HG02759 (cell line): ENCODE measurements around the gene BAG5.
"Not testable (repeated sequence)": the region's sequence is repeated elsewhere in the genome, so short reads cannot be mapped to it uniquely, and the experiment has no call there.

ENCODE experiments used
- ATAC-seq: cut with Tn5 transposase; IDR thresholded peaks from one replicate; pipeline ENCODE4 v1.9.1; 2021; ENCODE audit warnings: mild to moderate bottlenecking, moderate library complexity; ENCODE audit not compliant: unreplicated experiment

Gene BAG5

GRCh38 chr14:103525430-103526246 is 36.8 kb downstream of the BAG5 start:
- not testable (repeated sequence) for ATAC-seq

- no peak for ATAC-seq
Measured at GRCh38 chr14:103524002-103524935, 38.2 kb downstream of the BAG5 start.

DNA sequence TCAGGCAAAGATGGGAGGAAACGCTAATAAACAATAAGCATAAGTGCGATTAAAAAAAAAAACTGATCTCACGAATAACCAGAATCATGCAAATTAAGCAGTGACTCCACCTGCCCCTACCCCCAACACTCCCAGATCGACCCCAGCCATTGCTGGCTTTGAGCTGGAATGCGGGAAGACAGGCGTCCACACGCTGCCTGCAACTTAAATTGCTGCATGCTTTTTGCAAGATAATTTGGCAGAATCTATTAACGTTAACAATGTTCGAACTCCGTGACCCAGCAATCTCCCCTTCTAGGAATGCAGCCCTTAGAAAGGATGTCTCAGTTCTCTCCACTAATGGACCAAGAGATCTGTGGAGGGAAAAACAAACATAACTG is 38.9 kb downstream of the BAG5 start:
- no peak for ATAC-seq

DNA sequence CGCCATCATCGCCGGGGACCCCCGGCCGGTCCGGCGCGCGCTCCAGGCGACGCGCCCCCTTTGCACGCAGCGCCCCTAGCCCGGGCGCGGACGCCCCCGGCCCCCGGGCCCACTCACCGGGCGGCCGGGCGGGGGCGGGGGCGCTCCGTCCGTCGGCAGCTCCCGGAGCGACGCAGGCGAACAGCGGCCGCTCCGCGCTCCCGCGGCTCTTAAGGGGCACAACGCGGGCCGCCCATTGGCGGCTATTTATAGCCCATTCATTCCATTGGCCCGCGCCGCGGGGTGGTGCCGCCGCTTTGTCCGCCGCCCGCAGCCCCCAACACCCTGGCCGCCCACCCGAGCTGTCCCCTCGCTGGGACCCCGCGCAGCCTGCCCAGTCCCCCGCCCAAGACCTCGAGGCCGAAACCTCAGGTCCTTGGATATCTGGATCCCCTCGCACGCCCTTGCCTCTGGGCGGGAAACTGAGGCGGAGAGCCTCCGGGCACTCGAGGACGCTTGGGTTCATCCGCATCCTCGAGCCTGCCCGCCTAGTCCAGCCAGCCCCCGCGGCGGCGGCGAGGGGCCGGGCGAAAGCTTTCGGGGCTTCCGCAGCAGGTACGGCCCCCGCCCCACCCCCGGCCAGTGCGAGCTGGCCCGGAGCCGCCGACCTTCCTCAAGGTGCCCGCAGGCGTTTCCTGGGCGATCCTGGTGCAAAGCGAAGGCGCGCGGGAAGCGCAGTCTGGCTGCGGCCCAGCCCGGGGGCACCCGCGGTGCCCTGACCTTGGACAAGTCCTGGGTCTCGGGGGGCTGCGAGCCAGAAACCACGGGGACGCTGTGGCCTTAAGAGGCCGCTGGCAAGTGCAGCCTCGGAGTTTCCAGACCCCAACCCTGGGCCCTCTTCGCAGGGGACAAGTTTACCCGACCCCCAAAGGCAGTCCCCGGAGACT is 39.5 kb downstream of the BAG5 start, which contains the start of gene CKB:
Gene CKB, minus strand, starts transcription at position 182 of the 926 bp plus-strand sequence. CDS start 337 bp downstream, outside the sequence.
- no peak for ATAC-seq

GRCh38 chr14:103521951-103522563 is 40.4 kb downstream of the BAG5 start:
- no peak for ATAC-seq

DNA sequence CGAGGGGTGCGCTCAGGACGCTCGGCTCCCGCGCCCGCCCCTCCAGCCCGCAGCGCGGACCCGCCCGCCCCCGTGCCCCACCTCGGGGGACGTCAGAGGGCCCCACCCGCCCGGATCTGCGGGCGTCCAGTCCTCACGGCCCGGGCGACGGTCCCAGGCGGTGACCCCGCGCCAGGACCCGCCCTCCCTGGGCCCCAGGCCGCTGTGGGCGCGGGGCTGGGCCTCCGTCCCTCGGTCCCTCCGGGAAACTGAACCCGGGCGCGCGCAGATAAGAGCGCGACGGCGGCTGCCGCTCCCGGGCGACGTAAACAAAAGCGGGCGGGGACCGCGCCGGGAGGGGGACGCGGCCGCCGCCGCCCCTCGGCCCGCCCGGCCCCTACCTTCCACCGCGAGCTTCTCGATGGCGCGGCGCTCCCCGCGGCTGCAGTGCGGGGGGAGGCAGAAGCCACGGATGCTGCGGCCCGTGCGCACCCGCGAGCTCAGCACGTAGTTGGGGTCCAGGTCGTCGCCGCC is 41.0 kb downstream of the BAG5 start:
- ATAC-seq: no peak

- no peak for ATAC-seq
Measured at GRCh38 chr14:103520657-103521437, 41.6 kb downstream of the BAG5 start.

DNA sequence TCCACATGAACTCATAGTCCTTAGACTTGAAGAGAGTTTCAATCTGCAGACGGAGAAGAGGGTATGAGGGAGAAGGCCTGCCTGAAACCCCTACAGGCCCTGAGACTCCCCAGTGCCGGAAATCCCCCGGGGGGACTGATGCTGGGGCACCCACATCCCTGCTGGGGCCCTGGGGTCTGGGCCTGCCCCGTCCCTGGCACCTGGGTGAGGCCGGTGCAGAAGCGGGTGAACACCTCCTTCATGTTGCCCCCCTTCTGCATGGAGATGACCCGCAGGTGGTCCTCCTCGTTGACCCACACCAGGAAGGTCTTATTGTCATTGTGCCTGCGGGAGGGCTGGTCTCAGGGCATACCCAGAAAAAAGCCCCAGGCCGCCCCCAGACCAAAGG is 42.2 kb downstream of the BAG5 start:
- ATAC-seq: no peak

DNA sequence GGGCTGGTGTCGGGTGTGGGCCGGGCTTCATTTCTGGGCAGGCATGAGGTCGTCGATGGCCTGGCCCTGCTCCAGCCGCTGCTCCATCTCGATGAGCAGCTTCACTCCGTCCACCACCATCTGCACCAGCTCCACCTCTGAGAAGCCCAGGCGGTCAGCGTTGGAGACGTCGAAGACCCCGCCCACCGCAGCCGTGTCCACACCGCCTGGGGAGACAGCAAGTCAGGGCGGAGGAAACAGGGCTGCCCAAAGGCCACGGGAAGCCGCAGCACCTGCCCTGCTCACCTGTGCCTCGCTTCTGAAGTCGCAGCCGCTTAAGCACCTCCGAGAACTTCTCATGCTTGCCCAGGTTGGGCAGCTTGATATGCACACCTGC is 42.6 kb downstream of the BAG5 start:
- ATAC-seq: no peak

DNA sequence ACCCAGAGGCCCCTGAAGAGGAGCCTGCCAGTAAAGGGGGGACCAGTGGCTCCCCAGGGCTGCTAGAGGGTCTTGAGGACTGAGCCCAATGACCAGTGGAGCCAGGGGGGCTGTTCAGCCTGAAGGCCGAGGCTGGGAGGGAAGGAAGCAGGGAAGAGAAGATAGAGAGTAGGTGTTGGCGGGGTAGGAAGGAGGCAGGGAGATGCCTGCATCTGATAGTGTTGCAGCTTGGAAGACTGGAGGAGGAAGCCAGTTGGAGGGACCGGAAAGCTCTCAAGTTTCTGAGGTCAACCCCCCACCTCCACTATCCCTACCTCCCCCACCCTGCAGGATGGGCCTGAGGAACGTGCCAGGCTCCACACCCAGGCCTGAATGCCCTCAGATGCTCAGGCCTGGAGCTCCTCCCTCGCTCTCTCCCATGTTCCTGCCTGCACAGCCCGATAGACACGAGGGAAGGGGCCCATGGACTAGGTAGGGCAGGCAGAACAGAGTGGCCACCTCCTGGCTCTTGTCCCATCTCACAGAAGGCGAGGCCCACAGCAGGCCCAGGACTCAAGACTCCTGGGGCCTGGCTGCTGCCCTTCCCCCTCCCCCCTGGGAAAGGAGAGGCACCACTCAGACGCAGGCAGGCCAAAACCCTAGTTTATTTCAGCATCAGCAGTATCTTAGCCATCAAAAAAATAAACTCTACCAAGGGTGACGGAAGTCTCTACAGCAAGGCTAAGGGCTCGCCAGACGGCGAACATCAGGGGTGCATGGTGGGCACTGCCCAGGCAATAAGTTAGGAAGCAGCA is 43.2 kb downstream of the BAG5 start:
- no peak for ATAC-seq

- ATAC-seq: no peak
Measured at GRCh38 chr14:103518422-103519042, 43.9 kb downstream of the BAG5 start.

GRCh38 chr14:103517721-103518421 is 44.6 kb downstream of the BAG5 start:
- no peak for ATAC-seq

DNA sequence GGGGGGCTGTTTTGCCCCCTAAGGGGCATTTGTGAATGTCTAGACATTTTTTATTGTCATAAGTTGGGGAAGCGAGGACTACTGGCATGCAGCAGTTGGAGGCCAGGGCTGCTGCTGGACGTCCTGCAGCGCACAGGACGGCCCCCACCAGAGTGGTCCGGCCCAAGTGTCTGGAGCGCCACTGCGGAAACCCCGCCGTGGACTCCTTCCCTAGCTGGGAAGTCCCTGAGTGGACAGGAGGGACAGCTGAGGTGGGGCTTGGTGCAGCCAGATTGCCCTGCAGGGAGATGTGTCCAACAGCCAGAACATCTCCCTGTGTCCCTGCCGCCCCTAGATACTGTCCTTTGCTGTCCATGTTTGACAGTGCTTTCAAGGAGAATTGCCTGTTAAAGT is 45.3 kb downstream of the BAG5 start:
- ATAC-seq: no peak

- no peak for ATAC-seq
Measured at GRCh38 chr14:103516426-103517173, 45.9 kb downstream of the BAG5 start.

DNA sequence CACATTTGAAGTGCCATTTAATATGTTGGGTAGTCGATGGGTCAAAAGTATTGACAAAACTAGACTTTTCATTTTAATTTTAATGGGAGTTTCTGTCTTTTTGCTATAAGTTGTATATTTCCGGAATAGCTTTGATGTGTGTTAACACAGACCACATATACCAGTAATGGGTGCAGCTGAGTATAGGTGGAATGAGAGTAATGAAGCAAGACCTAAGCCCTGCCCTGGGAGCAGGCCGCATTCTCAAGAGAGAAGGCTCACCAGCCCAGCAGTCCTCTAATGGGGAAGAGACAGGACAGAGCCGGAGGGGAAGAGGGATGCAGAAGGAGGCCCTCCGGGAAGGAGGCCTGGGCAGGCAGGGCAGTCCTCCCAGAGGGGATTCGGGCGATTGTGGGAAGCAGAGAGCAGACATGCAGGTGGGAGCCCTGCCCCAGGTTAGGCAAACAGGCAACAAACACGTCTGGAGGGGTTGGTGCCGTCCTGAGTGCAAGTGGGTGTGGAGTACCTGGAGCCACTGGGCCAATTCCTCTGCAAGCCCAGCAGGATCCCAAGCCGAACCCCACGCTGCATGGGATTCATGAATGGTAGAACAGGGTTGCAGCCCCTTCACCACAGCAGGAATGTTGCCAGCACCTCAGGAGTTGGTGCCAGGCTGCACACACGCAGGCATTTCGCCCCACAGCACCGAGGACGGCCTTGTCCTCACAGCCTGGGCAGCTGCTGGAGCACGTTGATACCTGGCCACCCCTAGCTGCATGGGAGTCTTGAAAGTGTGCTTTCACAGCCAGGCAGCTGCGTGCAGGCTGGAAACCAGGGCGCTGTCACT is 47.6 kb downstream of the BAG5 start:
- no peak for ATAC-seq
